ENCODE results near the gene SLC38A4. TPM values are rescaled to one million over a fixed set of nuclear protein-coding genes. Genes with fewer than 3 reads are reported as not detected.
A peak's percentile ranks its signal among the peaks of the same experiment; 100 is the strongest.

The SLC38A4 gene
- total RNA-seq, 1 donor from 2014 or later = 4.7 TPM

GRCh38 chr12:46818642-46819041 lies 7.2 kb downstream of the SLC38A4 start:
- Histone ChIP-seq H3K4me1 (ENCODE audit: control insufficient read depth in 3 of 3, insufficient read depth in 3 of 3, low read length in 3 of 3) (peaks cover 0 to 5% (median 0%) of the 10 kb centered on the region in 3 donors), H3K27ac (ENCODE audit: low read depth, low read length) (no peak overlapping the region), H3K4me3 (ENCODE audit: low read length in 3 of 3) (no peak overlapping the region), H3K9ac (ENCODE audit: low read depth in 1 of 3, low read length in 3 of 3) (no peak overlapping the region), H3K27me3 (ENCODE audit: control insufficient read depth in 3 of 3, insufficient read depth in 3 of 3, low read length in 3 of 3) (no peaks in the 10 kb centered on the region), H3K36me3 (ENCODE audit: control insufficient read depth in 3 of 3, insufficient read depth in 3 of 3, low read length in 3 of 3) (no peaks in the 10 kb centered on the region), H3K9me3 (ENCODE audit: control insufficient read depth in 3 of 3, low read length in 3 of 3) (no peaks in the 10 kb centered on the region)

GRCh38 chr12:46815809-46816208 lies 10.0 kb downstream of the SLC38A4 start:
- Histone ChIP-seq H3K4me3 (ENCODE audit: low read length in 3 of 3) (no peak overlapping the region), H3K9me3 (ENCODE audit: control insufficient read depth in 3 of 3, low read length in 3 of 3) (no peaks in the 10 kb centered on the region), H3K9ac (ENCODE audit: low read depth in 1 of 3, low read length in 3 of 3) (no peak overlapping the region), H3K4me1 (ENCODE audit: control insufficient read depth in 3 of 3, insufficient read depth in 3 of 3, low read length in 3 of 3) (peaks cover 0 to 5% (median 0%) of the 10 kb centered on the region in 3 donors), H3K27me3 (ENCODE audit: control insufficient read depth in 3 of 3, insufficient read depth in 3 of 3, low read length in 3 of 3) (no peaks in the 10 kb centered on the region), H3K27ac (ENCODE audit: low read depth, low read length) (no peak overlapping the region), H3K36me3 (ENCODE audit: control insufficient read depth in 3 of 3, insufficient read depth in 3 of 3, low read length in 3 of 3) (no peaks in the 10 kb centered on the region)

GRCh38 chr12:46814143-46814542 lies 11.7 kb downstream of the SLC38A4 start:
- no peaks in the 10 kb centered on the region for H3K27me3 ChIP-seq (ENCODE audit: control insufficient read depth in 3 of 3, insufficient read depth in 3 of 3, low read length in 3 of 3)
- no peaks in the 10 kb centered on the region for H3K9me3 ChIP-seq (ENCODE audit: control insufficient read depth in 3 of 3, low read length in 3 of 3)
- no peaks in the 10 kb centered on the region for H3K36me3 ChIP-seq (ENCODE audit: control insufficient read depth in 3 of 3, insufficient read depth in 3 of 3, low read length in 3 of 3)
- H3K4me1 ChIP-seq (ENCODE audit: control insufficient read depth in 3 of 3, insufficient read depth in 3 of 3, low read length in 3 of 3) = peaks cover 0 to 5% (median 0%) of the 10 kb centered on the region in 3 donors
- H3K4me3 ChIP-seq (ENCODE audit: low read length in 3 of 3) = no peak overlapping the region
- no peak overlapping the region for H3K27ac ChIP-seq (ENCODE audit: low read depth, low read length)
- H3K9ac ChIP-seq (ENCODE audit: low read depth in 1 of 3, low read length in 3 of 3) = no peak overlapping the region

- no peaks in the 10 kb centered on the region for H3K36me3 ChIP-seq (ENCODE audit: control insufficient read depth in 3 of 3, insufficient read depth in 3 of 3, low read length in 3 of 3)
- H3K4me3 ChIP-seq (ENCODE audit: low read length in 3 of 3) = no peak overlapping the region
- H3K9me3 ChIP-seq (ENCODE audit: control insufficient read depth in 3 of 3, low read length in 3 of 3) = no peaks in the 10 kb centered on the region
- peak overlapping the region in 1 of 3 donors; percentile 0 for H3K9ac ChIP-seq (ENCODE audit: low read depth in 1 of 3, low read length in 3 of 3)
- peaks cover 0 to 5% (median 0%) of the 10 kb centered on the region in 3 donors for H3K4me1 ChIP-seq (ENCODE audit: control insufficient read depth in 3 of 3, insufficient read depth in 3 of 3, low read length in 3 of 3)
- H3K27ac ChIP-seq (ENCODE audit: low read depth, low read length) = no peak overlapping the region
- no peaks in the 10 kb centered on the region for H3K27me3 ChIP-seq (ENCODE audit: control insufficient read depth in 3 of 3, insufficient read depth in 3 of 3, low read length in 3 of 3)
Observed at GRCh38 chr12:46811185-46811584, 14.6 kb downstream of the SLC38A4 start.

- no peaks in the 10 kb centered on the region for H3K4me1 ChIP-seq (ENCODE audit: control insufficient read depth in 3 of 3, insufficient read depth in 3 of 3, low read length in 3 of 3)
- H3K9ac ChIP-seq (ENCODE audit: low read depth in 1 of 3, low read length in 3 of 3) = no peak overlapping the region
- no peak overlapping the region for H3K27ac ChIP-seq (ENCODE audit: low read depth, low read length)
- no peaks in the 10 kb centered on the region for H3K36me3 ChIP-seq (ENCODE audit: control insufficient read depth in 3 of 3, insufficient read depth in 3 of 3, low read length in 3 of 3)
- no peaks in the 10 kb centered on the region for H3K27me3 ChIP-seq (ENCODE audit: control insufficient read depth in 3 of 3, insufficient read depth in 3 of 3, low read length in 3 of 3)
- H3K4me3 ChIP-seq (ENCODE audit: low read length in 3 of 3) = no peak overlapping the region
- no peaks in the 10 kb centered on the region for H3K9me3 ChIP-seq (ENCODE audit: control insufficient read depth in 3 of 3, low read length in 3 of 3)
Observed at GRCh38 chr12:46808955-46809697, 16.7 kb downstream of the SLC38A4 start.

GRCh38 chr12:46808317-46808716 lies 17.5 kb downstream of the SLC38A4 start:
- Histone ChIP-seq H3K4me3 (ENCODE audit: low read length in 3 of 3) (no peak overlapping the region), H3K9ac (ENCODE audit: low read depth in 1 of 3, low read length in 3 of 3) (no peak overlapping the region), H3K9me3 (ENCODE audit: control insufficient read depth in 3 of 3, low read length in 3 of 3) (no peaks in the 10 kb centered on the region), H3K27ac (ENCODE audit: low read depth, low read length) (no peak overlapping the region), H3K36me3 (ENCODE audit: control insufficient read depth in 3 of 3, insufficient read depth in 3 of 3, low read length in 3 of 3) (no peaks in the 10 kb centered on the region), H3K27me3 (ENCODE audit: control insufficient read depth in 3 of 3, insufficient read depth in 3 of 3, low read length in 3 of 3) (no peaks in the 10 kb centered on the region), H3K4me1 (ENCODE audit: control insufficient read depth in 3 of 3, insufficient read depth in 3 of 3, low read length in 3 of 3) (no peaks in the 10 kb centered on the region)

GRCh38 chr12:46804054-46804453 lies 21.7 kb downstream of the SLC38A4 start:
- H3K9ac ChIP-seq (ENCODE audit: low read depth in 1 of 3, low read length in 3 of 3) = no peak overlapping the region
- H3K36me3 ChIP-seq (ENCODE audit: control insufficient read depth in 3 of 3, insufficient read depth in 3 of 3, low read length in 3 of 3) = no peaks in the 10 kb centered on the region
- peaks cover 0 to 2% (median 0%) of the 10 kb centered on the region in 3 donors for H3K4me1 ChIP-seq (ENCODE audit: control insufficient read depth in 3 of 3, insufficient read depth in 3 of 3, low read length in 3 of 3)
- no peak overlapping the region for H3K4me3 ChIP-seq (ENCODE audit: low read length in 3 of 3)
- H3K9me3 ChIP-seq (ENCODE audit: control insufficient read depth in 3 of 3, low read length in 3 of 3) = no peaks in the 10 kb centered on the region
- no peak overlapping the region for H3K27ac ChIP-seq (ENCODE audit: low read depth, low read length)
- no peaks in the 10 kb centered on the region for H3K27me3 ChIP-seq (ENCODE audit: control insufficient read depth in 3 of 3, insufficient read depth in 3 of 3, low read length in 3 of 3)

- H3K27me3 ChIP-seq (ENCODE audit: control insufficient read depth in 3 of 3, insufficient read depth in 3 of 3, low read length in 3 of 3) = no peaks in the 10 kb centered on the region
- no peak overlapping the region for H3K27ac ChIP-seq (ENCODE audit: low read depth, low read length)
- H3K9ac ChIP-seq (ENCODE audit: low read depth in 1 of 3, low read length in 3 of 3) = no peak overlapping the region
- H3K4me1 ChIP-seq (ENCODE audit: control insufficient read depth in 3 of 3, insufficient read depth in 3 of 3, low read length in 3 of 3) = peaks cover 0 to 2% (median 0%) of the 10 kb centered on the region in 3 donors
- H3K36me3 ChIP-seq (ENCODE audit: control insufficient read depth in 3 of 3, insufficient read depth in 3 of 3, low read length in 3 of 3) = no peaks in the 10 kb centered on the region
- H3K4me3 ChIP-seq (ENCODE audit: low read length in 3 of 3) = no peak overlapping the region
- no peaks in the 10 kb centered on the region for H3K9me3 ChIP-seq (ENCODE audit: control insufficient read depth in 3 of 3, low read length in 3 of 3)
Observed at GRCh38 chr12:46803517-46803916, 22.3 kb downstream of the SLC38A4 start.

GRCh38 chr12:46801293-46801692 lies 24.5 kb downstream of the SLC38A4 start:
- H3K4me3 ChIP-seq (ENCODE audit: low read length in 3 of 3) = no peak overlapping the region
- no peaks in the 10 kb centered on the region for H3K9me3 ChIP-seq (ENCODE audit: control insufficient read depth in 3 of 3, low read length in 3 of 3)
- H3K27ac ChIP-seq (ENCODE audit: low read depth, low read length) = no peak overlapping the region
- no peaks in the 10 kb centered on the region for H3K36me3 ChIP-seq (ENCODE audit: control insufficient read depth in 3 of 3, insufficient read depth in 3 of 3, low read length in 3 of 3)
- H3K27me3 ChIP-seq (ENCODE audit: control insufficient read depth in 3 of 3, insufficient read depth in 3 of 3, low read length in 3 of 3) = no peaks in the 10 kb centered on the region
- H3K4me1 ChIP-seq (ENCODE audit: control insufficient read depth in 3 of 3, insufficient read depth in 3 of 3, low read length in 3 of 3) = peaks cover 0 to 2% (median 0%) of the 10 kb centered on the region in 3 donors
- no peak overlapping the region for H3K9ac ChIP-seq (ENCODE audit: low read depth in 1 of 3, low read length in 3 of 3)

GRCh38 chr12:46800160-46800559 lies 25.6 kb downstream of the SLC38A4 start:
- Histone ChIP-seq H3K4me3 (ENCODE audit: low read length in 3 of 3) (no peak overlapping the region), H3K9ac (ENCODE audit: low read depth in 1 of 3, low read length in 3 of 3) (no peak overlapping the region), H3K36me3 (ENCODE audit: control insufficient read depth in 3 of 3, insufficient read depth in 3 of 3, low read length in 3 of 3) (no peaks in the 10 kb centered on the region), H3K27me3 (ENCODE audit: control insufficient read depth in 3 of 3, insufficient read depth in 3 of 3, low read length in 3 of 3) (no peaks in the 10 kb centered on the region), H3K27ac (ENCODE audit: low read depth, low read length) (no peak overlapping the region), H3K4me1 (ENCODE audit: control insufficient read depth in 3 of 3, insufficient read depth in 3 of 3, low read length in 3 of 3) (peaks cover 0 to 2% (median 0%) of the 10 kb centered on the region in 3 donors), H3K9me3 (ENCODE audit: control insufficient read depth in 3 of 3, low read length in 3 of 3) (no peaks in the 10 kb centered on the region)

Measured in skeletal muscle tissue (tissue), 4 donors.